H1 (cell line): ENCODE measurements around the gene RASSF9. TPM values are rescaled to one million over a fixed set of nuclear protein-coding genes. Genes with fewer than 3 reads are reported as not detected.

ENCODE experiments used
- CTCF ChIA-PET: fragments of 300-600 bp; sonication (Branson Sonifier 250); formaldehyde crosslinking; loops from one replicate; lab custom pipeline; 2021; ENCODE audit not compliant: partially characterized antibody; lab: Charles Lee
- POLR2A ChIA-PET: fragments of 300-600 bp; sonication (Branson Sonifier 250); formaldehyde crosslinking; loops from one replicate; lab custom pipeline; 2021; ENCODE audit warnings: inconsistent platforms; ENCODE audit not compliant: partially characterized antibody; lab: Charles Lee
- DNase-seq, 2 experiments: peaks; one replicate each; pipeline versions ENCODE4 v3.0.0 to v3.0.0-alpha.2; 2010 to 2022; ENCODE audit warnings: low spot score in 2 of 2, low read depth in 1 of 2, mixed read lengths in 1 of 2
- FAIRE-seq: peaks from 2 replicates; lab custom pipeline; 2011; peaks lifted over from hg19 to GRCh38; lab: Jason Lieb, UNC
- H2AFZ ChIP-seq: 2 replicates; pipeline ENCODE4 v1.8.1; 2012; ENCODE audit warnings: low read length, inconsistent platforms
- H2AK5ac ChIP-seq: 2 replicates; pipeline ENCODE4 v1.6.1; 2013; ENCODE audit warnings: low read depth, low read length
- H2BK120ac ChIP-seq: replicated peaks from 2 replicates; pipeline ENCODE3; 2013; ENCODE audit warnings: low read depth, low read length, inconsistent platforms
- H2BK12ac ChIP-seq: 2 replicates; pipeline ENCODE4 v1.6.1; 2013; ENCODE audit warnings: low read depth, low read length
- H2BK15ac ChIP-seq: 2 replicates; pipeline ENCODE4 v1.6.1; 2013; ENCODE audit warnings: low read length
- H2BK20ac ChIP-seq: 2 replicates; pipeline ENCODE4 v1.6.1; 2013; ENCODE audit warnings: low read length
- H2BK5ac ChIP-seq: 2 replicates; pipeline ENCODE4 v1.6.1; 2013; ENCODE audit warnings: low read depth, low read length
- H3K14ac ChIP-seq: 2 replicates; pipeline ENCODE4 v1.6.1; 2013; ENCODE audit warnings: inconsistent platforms; ENCODE audit not compliant: insufficient read length
- H3K18ac ChIP-seq: 2 replicates; pipeline ENCODE4 v1.6.1; 2013; ENCODE audit warnings: low read length; ENCODE audit errors: extremely low read depth
- H3K23ac ChIP-seq: 2 replicates; pipeline ENCODE4 v1.6.1; 2013; ENCODE audit warnings: inconsistent platforms; ENCODE audit not compliant: insufficient read length
- H3K23me2 ChIP-seq: 2 replicates; pipeline ENCODE4 v1.6.1; 2013; ENCODE audit warnings: low read depth, low read length
- H3K27ac ChIP-seq: 2 replicates; pipeline ENCODE4 v1.6.1; 2011; ENCODE audit warnings: low read depth, low read length, inconsistent platforms
- H3K27me3 ChIP-seq, 4 experiments: replicated peaks in 1 of 4; 1 replicate in 1 of 4; 2 replicates in 3 of 4; pipeline versions ENCODE4 v1.6.1 to v1.8.1; 2011 to 2013; ENCODE audit warnings: low read length in 3 of 4, mild to moderate bottlenecking in 3 of 4, inconsistent platforms in 2 of 4, mixed read lengths in 2 of 4, moderate library complexity in 1 of 4; ENCODE audit not compliant: control insufficient read depth in 3 of 4, insufficient read depth in 3 of 4; ENCODE audit errors: extremely low read depth in 1 of 4
- H3K36me3 ChIP-seq, 4 experiments: 2 replicates each; pipeline versions ENCODE4 v1.6.1 to v1.8.1; 2011 to 2013; ENCODE audit warnings: mild to moderate bottlenecking in 4 of 4, low read length in 3 of 4, moderate library complexity in 2 of 4, control low read depth in 1 of 4, inconsistent platforms in 1 of 4; ENCODE audit not compliant: insufficient read depth in 4 of 4, control insufficient read depth in 2 of 4
- H3K4ac ChIP-seq: replicated peaks from 2 replicates; pipeline ENCODE3; 2013; ENCODE audit warnings: low read length, low read depth, mixed read lengths, inconsistent platforms; ENCODE audit not compliant: insufficient read length
- H3K4me1 ChIP-seq, 4 experiments: replicated peaks in 1 of 4; 1 replicate in 1 of 4; 2 replicates in 3 of 4; pipeline versions ENCODE4 v1.6.1 to v1.8.1; 2011 to 2013; ENCODE audit warnings: low read length in 3 of 4, inconsistent platforms in 2 of 4, mixed read lengths in 1 of 4; ENCODE audit not compliant: insufficient read depth in 4 of 4, control insufficient read depth in 3 of 4
- H3K4me2 ChIP-seq, 2 experiments: 2 replicates each; pipeline versions ENCODE4 v1.6.1 to v1.8.1; 2011 to 2013; ENCODE audit warnings: low read depth in 2 of 2, low read length in 2 of 2, control low read depth in 1 of 2, inconsistent platforms in 1 of 2, mild to moderate bottlenecking in 1 of 2; ENCODE audit not compliant: insufficient read depth in 1 of 2
- H3K4me3 ChIP-seq, 4 experiments: fragments of 200-600, 300-600 bp in 1 of 4; sonication (generic), shearing (Covaris generic), sonication (Bioruptor Twin) in 1 of 4; 2 replicates each; pipeline versions ENCODE4 v1.5.1 to v1.8.1; 2011 to 2016; ENCODE audit warnings: low read length in 4 of 4, low read depth in 3 of 4, control low read depth in 2 of 4, inconsistent platforms in 2 of 4, mild to moderate bottlenecking in 2 of 4, mixed read lengths in 1 of 4, moderate library complexity in 1 of 4; ENCODE audit not compliant: insufficient read depth in 2 of 4; ENCODE audit errors: extremely low read depth in 1 of 4
- H3K56ac ChIP-seq: replicated peaks from 2 replicates; pipeline ENCODE3; 2013; ENCODE audit warnings: low read depth, mild to moderate bottlenecking, mixed read lengths, low read length, inconsistent platforms; ENCODE audit not compliant: insufficient read length
- H3K79me1 ChIP-seq: 2 replicates; pipeline ENCODE4 v1.6.1; 2013; ENCODE audit warnings: low read depth, low read length, control low read depth
- H3K79me2 ChIP-seq, 2 experiments: 2 replicates each; pipeline versions ENCODE4 v1.6.1 to v1.8.1; 2012 to 2013; ENCODE audit warnings: low read length in 2 of 2, mild to moderate bottlenecking in 2 of 2, inconsistent platforms in 1 of 2; ENCODE audit not compliant: insufficient read depth in 2 of 2, control insufficient read depth in 1 of 2
- H3K9ac ChIP-seq, 4 experiments: replicated peaks in 1 of 4; 1 replicate in 1 of 4; 2 replicates in 3 of 4; pipeline versions ENCODE4 v1.6.1 to v1.8.1; 2011 to 2013; ENCODE audit warnings: low read depth in 3 of 4, low read length in 3 of 4, control low read depth in 2 of 4, mild to moderate bottlenecking in 2 of 4, moderate library complexity in 2 of 4, inconsistent platforms in 1 of 4; ENCODE audit errors: extremely low read depth in 1 of 4
- H3K9me3 ChIP-seq, 2 experiments: 2 replicates each; pipeline versions ENCODE4 v1.6.1 to v1.8.1; 2012 to 2013; ENCODE audit warnings: mild to moderate bottlenecking in 2 of 2, moderate library complexity in 2 of 2, control low read depth in 1 of 2, inconsistent platforms in 1 of 2, low read depth in 1 of 2, low read length in 1 of 2, mixed read lengths in 1 of 2; ENCODE audit not compliant: insufficient read depth in 2 of 2
- H4K20me1 ChIP-seq, 2 experiments: replicated peaks in 1 of 2; 2 replicates each; pipeline versions ENCODE3 to v1.8.1; 2011 to 2013; ENCODE audit warnings: inconsistent platforms in 2 of 2, low read length in 2 of 2, mild to moderate bottlenecking in 1 of 2; ENCODE audit not compliant: insufficient read depth in 2 of 2, control insufficient read depth in 1 of 2
- H4K5ac ChIP-seq: 2 replicates; pipeline ENCODE4 v1.6.1; 2013; ENCODE audit warnings: low read length, low read depth, mixed read lengths, inconsistent platforms; ENCODE audit not compliant: insufficient read length
- H4K8ac ChIP-seq: 2 replicates; pipeline ENCODE4 v1.8.0; 2013; ENCODE audit warnings: mild to moderate bottlenecking, moderate library complexity, low read length, inconsistent platforms; ENCODE audit not compliant: insufficient read depth; ENCODE audit errors: extremely low read depth
- H4K91ac ChIP-seq: replicated peaks from 2 replicates; pipeline ENCODE3; 2013; ENCODE audit warnings: low read length, mixed read lengths, inconsistent platforms; ENCODE audit not compliant: insufficient read length
- BCL11A ChIP-seq, 2 experiments: IDR thresholded peaks; one replicate each; pipeline ENCODE4 v1.6.1; 2011; ENCODE audit warnings: low read depth in 2 of 2, low read length in 2 of 2, mild to moderate bottlenecking in 2 of 2
- polyA plus RNA-seq, 7 experiments: library from polyadenylated mRNA; depleted of rRNA in 3 of 7; stranded (reverse) in 5 of 7; unstranded in 2 of 7; fragments of >200 nt in 5 of 7; fragments of 200-250 nt in 2 of 7; gene quantifications; 1 replicate in 5 of 7; 2 replicates in 1 of 7; 4 replicates in 1 of 7; pipeline versions ENCODE4 v1.2.1 to v1.2.3, GENCODE V29; 2011 to 2013; ENCODE audit warnings: missing spikeins in 2 of 7, mixed read lengths in 2 of 7
- total RNA-seq: library from RNA; stranded (reverse); fragmentation: NEBNext Ultra II Directional; extraction: Animal tissue kit (Norgen Biotek cat#: 25700); gene quantifications from 2 replicates; pipeline ENCODE4 v1.2.1, GENCODE V29; 2021

The RASSF9 gene
- total and polyA plus RNA-seq, 2 of the 8 experiments (the other 6 are each of a cell fraction or from before 2014, with no cell fraction given), result 0.06 to 0.39 TPM

DNA sequence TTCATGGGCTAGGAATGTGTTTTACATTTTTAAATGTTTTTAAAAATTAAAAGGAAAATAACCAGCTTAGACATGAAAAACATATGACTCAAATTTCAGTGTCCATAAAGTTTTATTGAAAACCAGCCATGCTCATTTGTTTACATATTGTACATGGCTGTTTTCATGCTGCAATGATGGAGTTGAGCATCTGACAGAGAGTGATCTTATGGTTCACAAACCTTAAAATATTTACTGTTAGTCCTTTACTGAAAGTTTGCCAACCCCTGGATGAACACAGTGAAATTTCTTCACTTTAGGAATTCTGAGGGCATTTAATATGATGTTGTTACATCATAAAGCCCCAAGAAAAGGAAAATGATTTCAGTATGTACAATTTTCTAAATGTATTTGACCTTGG lies 16.1 kb downstream of the RASSF9 start:
- CTCF ChIA-PET, result interaction anchor here (1.3 kb wide), 1 partner anchor 395 kb away, joined by 3 read pairs; no protein-coding TSS in a partner anchor
- no peak overlapping the region for H2BK120ac ChIP-seq

More for the DNA sequence above, 16.1 kb downstream of the RASSF9 start:
- TF ChIP-seq BCL11A (IDR thresholded peaks at IDR 0.05; ENCODE audit: low read depth in 2 of 2, low read length in 2 of 2), result no peak
- TF ChIP-seq, all 59 proteins: peak for 0
- Histone ChIP-seq H3K4me3 (no peak overlapping the region), H3K14ac (no peak overlapping the region), H3K56ac (no peak overlapping the region), H3K4ac (no peak overlapping the region), H4K5ac (no peak overlapping the region), H3K4me2 (no peak overlapping the region), H2BK12ac (no peak overlapping the region), H3K23me2 (no peaks in the 10 kb centered on the region), H3K4me1 (no peaks in the 10 kb centered on the region; a peak in 1 of 7 replicates), H3K36me3 (no peaks in the 10 kb centered on the region), H2BK15ac (no peak overlapping the region), H3K23ac (no peak overlapping the region), H2AFZ (no peak overlapping the region), H3K79me2 (no peaks in the 10 kb centered on the region), H2AK5ac (no peak overlapping the region), H3K9me3 (no peaks in the 10 kb centered on the region), H4K91ac (no peak overlapping the region), H2BK20ac (no peak overlapping the region), H3K79me1 (no peaks in the 10 kb centered on the region), H3K27ac (no peak overlapping the region), H3K27me3 (no peaks in the 10 kb centered on the region), H4K8ac (no peak overlapping the region), H2BK5ac (no peak overlapping the region), H4K20me1 (no peaks in the 10 kb centered on the region), H3K18ac (no peak overlapping the region), H3K9ac (no peak overlapping the region)
- POLR2A ChIA-PET, result no interaction called here
- no peak for FAIRE-seq
- no peak for DNase-seq
